A673 (cell line): ENCODE results near the gene DTWD2.

Experiments
- EZH2 ChIP-seq: fragments of 200-600 bp; sonication (generic); IDR thresholded peaks from 2 replicates; pipeline ENCODE4 v1.6.1; 2017; ENCODE audit warnings: borderline replicate concordance, low read depth, mild to moderate bottlenecking, mixed read lengths, antibody characterized with exemption, low read length; ENCODE audit not compliant: poor library complexity, severe bottlenecking
- TF ChIP-seq, protein P1 (sequence below): fragments of 300-800, 200-600 bp; sonication (generic); conservative IDR thresholded peaks from 2 replicates; pipeline ENCODE4 v1.5.1; 2017; ENCODE audit warnings: low read depth, mild to moderate bottlenecking, antibody characterized with exemption, low read length, moderate library complexity, mixed read lengths

DNA sequence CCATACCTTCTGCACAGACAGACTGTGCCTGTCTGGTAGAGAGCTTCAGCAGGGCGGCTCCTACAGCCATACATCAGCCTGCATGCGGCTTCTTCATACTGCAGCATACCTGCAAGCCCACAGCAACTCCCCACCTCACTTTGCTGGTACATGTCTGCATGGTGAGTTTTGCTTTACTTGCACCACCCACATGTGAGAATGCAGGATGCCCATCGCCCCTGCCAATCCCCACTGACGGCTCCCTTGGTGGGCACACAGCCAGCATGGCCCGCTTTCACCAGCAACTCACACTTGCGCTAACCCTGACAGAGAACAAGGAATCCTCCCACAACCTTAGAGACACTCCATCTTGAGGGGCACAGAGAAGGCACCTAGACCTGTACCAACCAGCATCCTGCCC is 114.9 kb downstream of the DTWD2 start:
- TF ChIP-seq, protein P1, sequence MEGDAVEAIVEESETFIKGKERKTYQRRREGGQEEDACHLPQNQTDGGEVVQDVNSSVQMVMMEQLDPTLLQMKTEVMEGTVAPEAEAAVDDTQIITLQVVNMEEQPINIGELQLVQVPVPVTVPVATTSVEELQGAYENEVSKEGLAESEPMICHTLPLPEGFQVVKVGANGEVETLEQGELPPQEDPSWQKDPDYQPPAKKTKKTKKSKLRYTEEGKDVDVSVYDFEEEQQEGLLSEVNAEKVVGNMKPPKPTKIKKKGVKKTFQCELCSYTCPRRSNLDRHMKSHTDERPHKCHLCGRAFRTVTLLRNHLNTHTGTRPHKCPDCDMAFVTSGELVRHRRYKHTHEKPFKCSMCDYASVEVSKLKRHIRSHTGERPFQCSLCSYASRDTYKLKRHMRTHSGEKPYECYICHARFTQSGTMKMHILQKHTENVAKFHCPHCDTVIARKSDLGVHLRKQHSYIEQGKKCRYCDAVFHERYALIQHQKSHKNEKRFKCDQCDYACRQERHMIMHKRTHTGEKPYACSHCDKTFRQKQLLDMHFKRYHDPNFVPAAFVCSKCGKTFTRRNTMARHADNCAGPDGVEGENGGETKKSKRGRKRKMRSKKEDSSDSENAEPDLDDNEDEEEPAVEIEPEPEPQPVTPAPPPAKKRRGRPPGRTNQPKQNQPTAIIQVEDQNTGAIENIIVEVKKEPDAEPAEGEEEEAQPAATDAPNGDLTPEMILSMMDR = no peak
- no peak for TF ChIP-seq EZH2
